Heart right ventricle (tissue), 16 donors: ENCODE measurements around the gene LDLRAD4. TPM values are rescaled to one million over a fixed set of nuclear protein-coding genes. Genes with fewer than 3 reads are reported as not detected.

ENCODE experiments used
- ATAC-seq, 8 donors: fragments of 200-7000 bp; cut with Tn5 transposase; one replicate each; pipeline ENCODE4 v1.9.1; 2020; ENCODE audit warnings: mild to moderate bottlenecking in 8 of 8, moderate library complexity in 8 of 8, moderate number of reproducible peaks in 1 of 8
- DNase-seq, 2 donors: peaks; one replicate each; pipeline ENCODE4 v3.0.0-alpha.2; 2020
- H3K27ac ChIP-seq, 10 donors: fragments of 200-600 bp; sonication (generic) in 2 of 10; one replicate each; pipeline versions ENCODE4 v1.5.0 to v1.8.0; 2020 to 2022; ENCODE audit warnings: mild to moderate bottlenecking in 3 of 10
- H3K27me3 ChIP-seq, 7 donors: fragments of 200-600 bp; one replicate each; pipeline ENCODE4 v1.8.0; 2021 to 2022; ENCODE audit warnings: mild to moderate bottlenecking in 2 of 7
- H3K36me3 ChIP-seq, 9 donors: fragments of 200-600 bp; sonication (generic) in 1 of 9; one replicate each; pipeline versions ENCODE4 v1.5.0 to v1.8.0; 2020 to 2022; ENCODE audit warnings: mild to moderate bottlenecking in 2 of 9
- H3K4me1 ChIP-seq, 9 donors: fragments of 200-600 bp; sonication (generic) in 1 of 9; one replicate each; pipeline versions ENCODE4 v1.5.0 to v1.8.0; 2020 to 2022; ENCODE audit warnings: mild to moderate bottlenecking in 4 of 9
- H3K4me3 ChIP-seq, 10 donors: fragments of 200-600 bp; sonication (generic) in 2 of 10; one replicate each; pipeline versions ENCODE4 v1.5.0 to v1.8.0; 2020 to 2022; ENCODE audit warnings: mild to moderate bottlenecking in 7 of 10, moderate library complexity in 2 of 10
- H3K9me3 ChIP-seq, 11 donors: fragments of 200-600 bp in 10 of 11; sonication (generic) in 2 of 11; one replicate each; pipeline versions ENCODE4 v1.5.0 to v1.8.0; 2013 to 2022; ENCODE audit warnings: mild to moderate bottlenecking in 2 of 11, control low read depth in 1 of 11, moderate library complexity in 1 of 11
- WGBS, 2 donors: extraction: QIAGEN DNeasy Blood & Tissue Kit; methylation state at CpG; one replicate each; pipeline ENCODE4 v1.1.7; 2013; ENCODE audit warnings: inconsistent platforms in 1 of 2; 5-methylcytosine and 5-hydroxymethylcytosine counted together
- intact Hi-C, 10 donors: fragments of 100-400 bp; cut with DNase I; formaldehyde crosslinking; loops; one replicate each; pipeline versions ENCODE4 v1.11.1 to v1.14.2; 2022
- polyA plus RNA-seq, 2 donors: library from polyadenylated mRNA; stranded (reverse); fragments of 200-250 nt; gene quantifications; one replicate each; pipeline ENCODE4 v1.2.3, GENCODE V29; 2013
- total RNA-seq, 10 donors: library from RNA; stranded (reverse); fragmentation: NEBNext Ultra II Directional in 3 of 10; extraction: Animal tissue kit (Norgen Biotek cat#: 25700) in 3 of 10; gene quantifications; one replicate each; pipeline versions ENCODE4 v1.2.1 to v1.2.4, GENCODE V29; 2021 to 2023
- TF ChIP-seq, protein P1 (sequence below), 9 donors: fragments of 200-600 bp; sonication (generic) in 2 of 9; IDR thresholded peaks; one replicate each; pipeline versions ENCODE4 v1.5.0 to v1.8.0; 2021 to 2022; ENCODE audit warnings: antibody characterized with exemption in 9 of 9, mild to moderate bottlenecking in 5 of 9, moderate library complexity in 1 of 9
- donor health status: Arrhythmogenic right ventricular cardiomyopathy.
- donor health status: ischemic (EF 13 %, LVEDD 7.1; RV severe dilation, severe dysfunction).
- donor health status: healthy with polysubstance abuse.
- donor health status: DM: no; HTN: yes; CAD: no.
- donor health status: DM: no; HTN: no; CAD: no.
- donor health status: ischemic (EF 25% LVEDD 6.9; RV normal size, moderate dysfunction).
- donor health status: ischemic (EF 25% LVEDD 5.7; RV mildly dilated, moderate dysfunction).
- donor health status: healthy.
- donor health status: DM: yes; HTN: yes; CAD: no.
- donor health status: Ischemic cardiomyopathy.
- donor health status: ischemic (EF 35%, LVEDD 5.7; RV mildly dilated, moderate dysfunction).
- donor health status: nonischemic (EF 11% LVEDD 7.7; RV severe dilation, severe dysfunction).
- donor health status: DM: yes; HTN: yes; CAD: no.
- donor health status: PGD.
- donor health status: ischemic (EF 29% LVEDD 5.4; RV normal size, mild dysfunction).
- donor health status: nonischemic (EF 23%, LVEDD 6.1; RV moderate dilation, normal function).

LDLRAD4 gene
- total and polyA plus RNA-seq, 12 donors = 5.4 to 74.6 (median 34.6) TPM

DNA sequence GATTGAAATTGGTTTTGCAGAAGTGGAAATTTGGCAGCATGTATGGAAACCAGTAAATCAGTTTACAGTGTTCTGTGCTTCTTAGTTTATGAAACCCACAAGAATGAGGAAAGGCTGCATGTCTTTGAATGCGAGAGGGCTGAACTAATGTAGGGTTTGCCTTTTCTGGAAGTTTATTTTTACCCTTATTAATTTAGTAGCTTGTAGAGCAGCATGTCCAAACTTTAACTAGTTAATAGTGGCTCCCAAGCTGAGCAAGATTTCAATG lies 50.4 kb downstream of the LDLRAD4 start:
- DNase-seq (no peak), ATAC-seq (peak in 1 of 8 donors; percentile 21)
- intact Hi-C loops = loop anchor here in 6 of 10 donors (2.0 to 10.0 kb wide), 7 partner anchors 42 to 253 kb away; no protein-coding TSS in a partner anchor
- H3K27me3 ChIP-seq = no peaks in the 10 kb centered on the region
- peak overlapping the region; percentile 10 to 81 (median 66) for H3K27ac ChIP-seq
- TF ChIP-seq, protein P1, sequence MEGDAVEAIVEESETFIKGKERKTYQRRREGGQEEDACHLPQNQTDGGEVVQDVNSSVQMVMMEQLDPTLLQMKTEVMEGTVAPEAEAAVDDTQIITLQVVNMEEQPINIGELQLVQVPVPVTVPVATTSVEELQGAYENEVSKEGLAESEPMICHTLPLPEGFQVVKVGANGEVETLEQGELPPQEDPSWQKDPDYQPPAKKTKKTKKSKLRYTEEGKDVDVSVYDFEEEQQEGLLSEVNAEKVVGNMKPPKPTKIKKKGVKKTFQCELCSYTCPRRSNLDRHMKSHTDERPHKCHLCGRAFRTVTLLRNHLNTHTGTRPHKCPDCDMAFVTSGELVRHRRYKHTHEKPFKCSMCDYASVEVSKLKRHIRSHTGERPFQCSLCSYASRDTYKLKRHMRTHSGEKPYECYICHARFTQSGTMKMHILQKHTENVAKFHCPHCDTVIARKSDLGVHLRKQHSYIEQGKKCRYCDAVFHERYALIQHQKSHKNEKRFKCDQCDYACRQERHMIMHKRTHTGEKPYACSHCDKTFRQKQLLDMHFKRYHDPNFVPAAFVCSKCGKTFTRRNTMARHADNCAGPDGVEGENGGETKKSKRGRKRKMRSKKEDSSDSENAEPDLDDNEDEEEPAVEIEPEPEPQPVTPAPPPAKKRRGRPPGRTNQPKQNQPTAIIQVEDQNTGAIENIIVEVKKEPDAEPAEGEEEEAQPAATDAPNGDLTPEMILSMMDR (IDR thresholded peaks at IDR 0.05) = no peak
- H3K9me3 ChIP-seq = no peaks in the 10 kb centered on the region
- no peaks in the 10 kb centered on the region for H3K36me3 ChIP-seq
- no peak overlapping the region for H3K4me3 ChIP-seq
- 39 to 49% methylated on average over 1 of the region's 1 CpG for WGBS, 2 donors
- peaks cover 36 to 100% (median 91%) of the 10 kb centered on the region in 9 donors for H3K4me1 ChIP-seq

DNA sequence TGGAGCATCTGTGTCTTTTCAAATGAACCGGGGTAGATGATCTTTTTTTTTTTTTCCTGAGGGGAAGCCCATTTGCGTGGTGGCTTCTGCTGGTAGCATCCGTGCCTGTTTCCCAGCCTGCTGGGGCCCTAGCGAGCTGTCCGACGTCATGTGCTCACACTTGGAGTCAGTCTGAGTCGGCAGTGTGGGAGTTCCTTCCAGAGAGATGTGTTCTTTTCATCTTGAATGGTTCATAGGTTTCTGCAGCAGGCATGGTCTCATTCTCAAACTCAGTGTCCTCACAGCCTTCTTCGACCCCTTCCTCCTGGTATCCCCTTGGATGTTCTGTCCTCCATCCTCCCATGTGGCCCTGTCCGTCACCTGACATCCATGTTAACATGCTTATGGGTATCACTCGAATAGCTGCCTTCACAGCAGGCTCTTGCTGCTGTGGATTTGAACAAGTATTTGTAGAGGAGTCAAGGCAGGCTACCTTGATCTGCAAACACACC lies 51.0 kb downstream of the LDLRAD4 start:
- DNase-seq = peak in 1 of 2 donors; percentile 55
- intact Hi-C loops = loop anchor here in 8 of 10 donors (2.0 to 10.0 kb wide), 9 partner anchors 42 to 253 kb away; no protein-coding TSS in a partner anchor

GRCh38 chr18:13270279-13270855 lies 51.8 kb downstream of the LDLRAD4 start:
- Histone ChIP-seq H3K4me3 (no peak overlapping the region), H3K27me3 (no peaks in the 10 kb centered on the region), H3K4me1 (peaks cover 37 to 100% (median 89%) of the 10 kb centered on the region in 9 donors), H3K9me3 (no peaks in the 10 kb centered on the region), H3K36me3 (no peaks in the 10 kb centered on the region), H3K27ac (peak overlapping the region in 7 of 10 donors; percentile 49 to 81 (median 73))
- ATAC-seq = no peak
- DNase-seq = no peak
- TF ChIP-seq, protein P1 (IDR thresholded peaks at IDR 0.05) = no peak
- intact Hi-C loops = loop anchor here in 3 of 10 donors (2.0 to 10.0 kb wide), 3 partner anchors 46 to 107 kb away; no protein-coding TSS in a partner anchor
- 87 to 90% methylated on average over 11 of the region's 11 CpGs for WGBS, 2 donors

More for the DNA sequence above, 51.0 kb downstream of the LDLRAD4 start:
- H3K4me3 ChIP-seq = no peak overlapping the region
- 33 to 43% methylated on average over 10 of the region's 10 CpGs for WGBS, 2 donors
- TF ChIP-seq, protein P1 (IDR thresholded peaks at IDR 0.05) = no peak
- H3K27ac ChIP-seq = peak overlapping the region; percentile 10 to 81 (median 66)
- ATAC-seq = peak in 4 of 8 donors; percentile 30 to 61 (median 34)
- peaks cover 42 to 100% (median 91%) of the 10 kb centered on the region in 9 donors for H3K4me1 ChIP-seq
- H3K27me3 ChIP-seq = no peaks in the 10 kb centered on the region
- H3K36me3 ChIP-seq = no peaks in the 10 kb centered on the region
- H3K9me3 ChIP-seq = no peaks in the 10 kb centered on the region

- H3K36me3 ChIP-seq = no peaks in the 10 kb centered on the region
- H3K9me3 ChIP-seq = no peaks in the 10 kb centered on the region
- H3K27ac ChIP-seq = peak overlapping the region in 8 of 10 donors; percentile 54 to 81 (median 72)
- ATAC-seq (peak; percentile 70 to 91 (median 82)), DNase-seq (peak; percentile 52 to 77)
- H3K27me3 ChIP-seq = no peaks in the 10 kb centered on the region
- H3K4me1 ChIP-seq = peaks cover 28 to 100% (median 81%) of the 10 kb centered on the region in 9 donors
- no peak overlapping the region for H3K4me3 ChIP-seq
- TF ChIP-seq, protein P1 (IDR thresholded peaks at IDR 0.05) = no peak
- intact Hi-C loops = loop anchor here in 3 of 10 donors (2.0 to 10.0 kb wide), 3 partner anchors 47 to 106 kb away; no protein-coding TSS in a partner anchor
- 57 to 62% methylated on average over 16 of the region's 16 CpGs for WGBS, 2 donors
These were observed 52.8 kb downstream of the LDLRAD4 start for GRCh38 chr18:13271302-13271911.
